Astrocyte of the spinal cord (primary cell): ENCODE data around the gene KMO.

Experiments used
- DNase-seq: peaks from one replicate; pipeline ENCODE4 v3.0.0; 2011; ENCODE audit warnings: low read depth, low spot score
- H3K4me3 ChIP-seq: 2 replicates; pipeline ENCODE4 v1.5.1; 2011; ENCODE audit warnings: low read depth, mild to moderate bottlenecking, low read length, moderate library complexity
- in situ Hi-C: cut with HindIII; loops from 2 replicates; pipeline ENCODE4 v1.10.0; 2017; ENCODE audit warnings: low sequenced_read_pairs
- TF ChIP-seq, protein P1 (sequence below): IDR thresholded peaks from 2 replicates; pipeline ENCODE4 v1.5.1; 2012; ENCODE audit warnings: low read depth, mild to moderate bottlenecking, low read length, inconsistent platforms

KMO gene

DNA sequence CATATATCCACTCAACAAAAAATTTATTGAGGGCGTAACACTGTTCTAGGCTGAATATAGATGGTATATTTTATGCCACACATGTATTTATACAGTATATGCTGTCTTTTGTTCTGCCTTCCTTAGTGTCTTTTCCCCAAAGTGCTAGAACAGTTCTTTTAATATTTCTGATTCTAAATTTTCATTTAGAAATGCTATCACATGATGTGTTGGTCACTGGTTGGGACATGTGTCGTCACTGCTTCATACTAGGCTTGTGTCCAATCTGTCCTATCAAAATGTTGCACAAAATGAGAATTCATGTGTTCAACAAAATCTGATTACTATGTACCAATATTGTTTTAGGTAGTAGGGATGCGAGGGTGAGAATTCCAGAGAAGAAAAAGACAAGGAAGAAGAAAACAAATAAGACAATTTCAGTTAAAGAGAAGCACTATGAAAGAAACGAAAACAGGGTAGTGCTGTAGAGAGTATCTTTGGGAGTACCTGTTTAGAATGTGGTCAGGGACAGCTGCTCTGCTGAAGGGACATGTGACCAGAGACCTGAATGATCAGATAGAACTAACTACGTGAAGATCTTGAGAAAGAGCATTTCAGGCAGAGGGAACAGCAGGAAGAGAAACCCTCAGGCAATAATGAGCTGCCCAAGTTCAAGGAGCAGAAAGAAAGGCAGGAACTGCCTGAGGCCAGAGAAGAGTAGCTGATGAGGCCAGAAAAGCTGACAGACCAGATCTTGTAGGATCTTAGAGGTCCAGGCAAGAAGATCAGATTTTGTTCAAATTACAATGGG lies 1.3 kb downstream of the KMO start:
- no peak for DNase-seq
- no peak overlapping the region for H3K4me3 ChIP-seq
- TF ChIP-seq, protein P1, sequence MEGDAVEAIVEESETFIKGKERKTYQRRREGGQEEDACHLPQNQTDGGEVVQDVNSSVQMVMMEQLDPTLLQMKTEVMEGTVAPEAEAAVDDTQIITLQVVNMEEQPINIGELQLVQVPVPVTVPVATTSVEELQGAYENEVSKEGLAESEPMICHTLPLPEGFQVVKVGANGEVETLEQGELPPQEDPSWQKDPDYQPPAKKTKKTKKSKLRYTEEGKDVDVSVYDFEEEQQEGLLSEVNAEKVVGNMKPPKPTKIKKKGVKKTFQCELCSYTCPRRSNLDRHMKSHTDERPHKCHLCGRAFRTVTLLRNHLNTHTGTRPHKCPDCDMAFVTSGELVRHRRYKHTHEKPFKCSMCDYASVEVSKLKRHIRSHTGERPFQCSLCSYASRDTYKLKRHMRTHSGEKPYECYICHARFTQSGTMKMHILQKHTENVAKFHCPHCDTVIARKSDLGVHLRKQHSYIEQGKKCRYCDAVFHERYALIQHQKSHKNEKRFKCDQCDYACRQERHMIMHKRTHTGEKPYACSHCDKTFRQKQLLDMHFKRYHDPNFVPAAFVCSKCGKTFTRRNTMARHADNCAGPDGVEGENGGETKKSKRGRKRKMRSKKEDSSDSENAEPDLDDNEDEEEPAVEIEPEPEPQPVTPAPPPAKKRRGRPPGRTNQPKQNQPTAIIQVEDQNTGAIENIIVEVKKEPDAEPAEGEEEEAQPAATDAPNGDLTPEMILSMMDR, result no peak
- in situ Hi-C loops, result no loop called here

- no peak for DNase-seq
- TF ChIP-seq, protein P1, result no peak
- in situ Hi-C loops, result no loop called here
Observed at GRCh38 chr1:241536304-241536703, 4.1 kb downstream of the KMO start.

DNA sequence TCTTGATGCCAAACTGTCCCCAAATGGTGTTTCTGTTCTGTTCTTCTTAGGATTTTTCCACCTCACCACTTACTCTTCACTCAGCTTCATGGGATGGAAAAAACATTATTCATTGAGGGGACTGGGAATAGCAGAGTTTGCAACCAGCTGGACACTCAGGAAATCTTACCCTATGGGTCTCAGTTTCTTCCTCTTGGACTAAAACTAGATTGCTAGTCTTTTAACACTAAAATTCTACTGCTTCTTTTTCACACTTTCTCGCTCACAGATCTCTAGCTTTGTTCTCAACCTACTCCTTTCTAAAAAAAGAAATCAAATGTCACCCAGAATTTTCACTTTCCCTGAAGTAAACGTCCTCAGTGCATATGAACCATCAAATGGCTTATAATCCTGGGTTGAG lies 4.8 kb downstream of the KMO start:
- H3K4me3 ChIP-seq, result no peak overlapping the region
- in situ Hi-C loops, result no loop called here
- no peak for DNase-seq
- TF ChIP-seq, protein P1, result no peak

More at GRCh38 chr1:241536304-241536703, 4.1 kb downstream of the KMO start:
- H3K4me3 ChIP-seq, result no peak overlapping the region

GRCh38 chr1:241542199-241542907 lies 10.2 kb downstream of the KMO start:
- H3K4me3 ChIP-seq, result no peak overlapping the region
- DNase-seq, result no peak
- in situ Hi-C loops, result no loop called here
- TF ChIP-seq, protein P1, result no peak

GRCh38 chr1:241548008-241548407 lies 15.8 kb downstream of the KMO start:
- in situ Hi-C loops, result no loop called here
- no peak for DNase-seq
- TF ChIP-seq, protein P1, result no peak
- H3K4me3 ChIP-seq, result no peak overlapping the region

- TF ChIP-seq, protein P1, result no peak
- in situ Hi-C loops, result no loop called here
- no peak overlapping the region for H3K4me3 ChIP-seq
Observed at GRCh38 chr1:241550318-241550717, 18.1 kb downstream of the KMO start.

More at GRCh38 chr1:241550318-241550717, 18.1 kb downstream of the KMO start:
- no peak for DNase-seq
